DMS114 treated with DMSO at 0.1 percent for 48 hours (cell line): ENCODE results near the gene ATG16L1.

Experiments used
- DNase-seq: peaks from one replicate; lab custom pipeline; 2025; ENCODE audit not compliant: unreplicated experiment; lab: John Stamatoyannopoulos, UW

The ATG16L1 gene

GRCh38 chr2:233226511-233227031 lies 24.9 kb upstream of the ATG16L1 start:
- DNase-seq, result no peak

DNA sequence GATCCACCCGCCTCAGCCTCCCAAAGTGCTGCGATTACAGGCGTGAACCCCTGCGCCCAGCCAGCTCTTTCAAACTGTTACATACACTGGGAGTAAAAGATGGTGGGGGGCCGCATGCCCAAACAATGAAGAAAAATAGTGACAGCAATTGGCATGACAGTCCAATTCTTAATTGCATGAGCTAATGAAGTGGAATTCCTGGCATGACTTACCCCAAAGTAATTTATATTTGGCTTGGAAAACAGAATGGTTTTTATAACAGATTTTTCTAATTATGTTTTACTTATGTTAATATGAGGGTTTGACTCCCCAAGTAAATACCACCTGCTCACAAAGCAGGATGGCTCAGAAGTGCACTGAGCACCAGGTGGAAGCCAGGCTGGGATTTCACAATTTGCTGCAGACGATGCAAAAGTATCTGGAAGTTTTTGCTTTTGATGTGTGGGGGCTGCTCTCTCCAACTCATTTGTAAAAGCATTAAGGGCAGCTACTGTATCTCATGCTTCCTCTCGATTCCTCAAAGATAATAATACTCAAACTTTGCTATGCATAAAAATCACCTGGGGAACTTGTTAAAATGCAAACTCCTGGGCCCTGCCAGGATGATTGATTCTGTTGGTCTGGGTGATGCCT lies 24.0 kb upstream of the ATG16L1 start:
- no peak for DNase-seq

DNA sequence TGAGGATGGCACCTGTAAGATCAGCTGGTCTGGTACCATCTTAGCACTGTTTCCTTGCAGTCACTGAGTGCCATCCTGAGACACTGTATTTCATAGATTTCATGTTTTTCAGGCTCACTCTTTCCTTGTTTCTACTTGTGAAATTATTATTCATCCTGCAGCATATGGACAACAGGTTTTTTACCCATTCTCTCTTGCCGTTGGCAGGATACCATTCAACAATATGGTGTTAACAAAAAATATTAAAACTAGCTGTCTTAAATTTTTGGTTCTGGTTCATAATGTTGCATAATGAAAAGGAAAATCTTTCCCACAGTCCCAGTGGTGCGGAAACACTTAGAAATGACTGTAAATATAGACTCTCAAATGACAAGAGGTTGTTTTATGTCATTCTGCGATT lies 23.1 kb upstream of the ATG16L1 start:
- no peak for DNase-seq

GRCh38 chr2:233233618-233234230 lies 17.7 kb upstream of the ATG16L1 start:
- DNase-seq, result no peak

DNA sequence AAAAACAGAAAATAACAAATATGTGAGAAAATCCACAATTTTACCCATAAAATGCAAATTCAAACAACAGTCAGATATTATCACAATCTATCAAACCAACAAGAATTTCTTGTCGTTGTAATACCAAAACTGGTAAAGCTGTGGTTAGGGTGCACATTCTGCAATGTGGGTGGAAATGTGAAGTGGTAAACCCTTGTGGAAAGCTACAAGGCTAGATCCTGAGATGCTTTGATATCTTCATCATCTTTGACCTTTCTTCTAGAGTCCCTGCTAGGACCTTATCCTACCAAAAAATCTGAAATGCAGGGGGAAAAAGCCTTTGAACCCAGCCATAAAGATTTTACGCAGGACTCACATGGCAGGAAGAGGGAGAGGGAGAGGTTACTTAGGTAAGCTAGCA lies 17.2 kb upstream of the ATG16L1 start:
- DNase-seq, result no peak

DNA sequence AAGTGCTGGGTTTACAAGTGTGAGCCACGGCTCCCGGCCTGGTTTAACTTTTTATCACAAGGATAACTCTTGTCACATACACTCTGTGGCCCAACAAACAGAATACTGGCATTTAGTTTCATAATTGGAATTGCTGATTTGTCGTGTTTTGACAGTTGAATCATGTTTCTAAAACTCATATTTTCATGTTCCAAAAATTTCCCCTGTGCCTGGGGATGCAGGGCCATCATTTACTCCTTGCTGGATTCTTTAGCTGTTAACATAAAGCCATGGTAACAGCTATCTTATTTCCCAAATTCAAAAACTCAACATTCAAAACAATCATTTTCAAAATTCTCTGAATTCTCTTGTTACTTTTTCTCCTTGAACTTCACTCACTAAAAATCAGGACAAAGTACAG lies 16.5 kb upstream of the ATG16L1 start:
- DNase-seq, result no peak

DNA sequence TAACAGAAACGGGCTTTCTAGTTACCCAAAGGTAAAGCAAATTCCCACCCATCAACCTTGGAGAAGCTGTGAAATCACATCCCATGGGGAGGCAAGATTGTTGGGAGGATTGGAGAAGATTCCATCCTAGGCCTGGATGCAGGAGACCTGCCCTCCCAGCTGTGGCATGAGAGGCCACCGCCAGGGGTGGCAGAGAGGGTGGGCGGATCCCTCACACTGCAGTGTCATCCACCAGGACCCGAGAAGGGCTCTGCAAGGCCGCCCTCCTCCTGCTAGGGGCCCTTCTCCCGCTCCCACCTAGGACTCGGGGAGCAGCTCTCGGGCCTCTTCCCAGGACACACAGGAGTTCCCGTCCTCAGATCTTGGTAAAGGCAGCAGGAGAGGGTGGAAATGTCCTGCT lies 15.5 kb upstream of the ATG16L1 start:
- DNase-seq, result no peak

- no peak for DNase-seq
Measured at GRCh38 chr2:233236820-233237589, 14.5 kb upstream of the ATG16L1 start.

DNA sequence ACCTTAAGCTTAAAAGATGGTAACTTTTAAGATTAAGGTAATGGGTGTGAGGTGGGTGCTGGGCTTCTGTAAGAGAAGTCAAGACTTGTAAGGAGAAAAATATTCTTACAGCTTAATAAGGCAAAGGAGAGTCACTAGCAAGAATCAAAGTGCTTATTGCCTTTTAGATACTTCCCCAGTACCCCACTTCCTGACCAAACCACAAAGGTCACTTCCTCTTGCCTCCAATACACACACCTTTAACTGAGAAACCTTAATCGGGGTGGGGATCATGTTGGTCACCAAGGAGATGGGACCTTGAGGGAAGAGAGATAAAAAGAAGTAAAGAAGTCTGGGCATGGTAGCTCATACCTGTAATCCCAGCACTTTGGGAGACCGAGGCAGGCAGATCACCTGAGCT lies 10.6 kb upstream of the ATG16L1 start:
- DNase-seq, result no peak

- no peak for DNase-seq
Measured at GRCh38 chr2:233241803-233242202, 9.7 kb upstream of the ATG16L1 start.

GRCh38 chr2:233242231-233242927 lies 9.1 kb upstream of the ATG16L1 start:
- no peak for DNase-seq

- no peak for DNase-seq
Measured at GRCh38 chr2:233243348-233243747, 8.1 kb upstream of the ATG16L1 start.

- DNase-seq, result no peak
Measured at GRCh38 chr2:233244818-233245217, 6.7 kb upstream of the ATG16L1 start.

DNA sequence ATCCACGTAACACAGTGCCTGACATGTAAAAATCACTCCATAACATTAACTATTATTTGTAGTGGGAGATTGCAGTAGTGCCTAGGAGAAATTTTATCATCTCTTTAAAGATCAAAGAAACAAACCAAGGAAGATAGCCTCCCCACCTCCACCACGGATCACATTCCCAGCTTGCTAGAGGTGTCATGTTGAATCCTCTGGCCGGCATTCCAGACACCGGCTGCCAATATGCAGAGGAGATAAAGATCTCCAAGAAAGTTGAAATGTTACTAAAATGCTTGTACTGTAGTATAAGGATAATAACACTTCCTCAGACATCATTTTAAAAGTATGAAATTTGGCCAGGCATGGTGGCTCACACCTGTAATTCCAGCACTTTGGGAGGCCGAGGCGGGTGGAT lies 6.1 kb upstream of the ATG16L1 start:
- DNase-seq, result no peak

GRCh38 chr2:233247116-233247515 lies 4.4 kb upstream of the ATG16L1 start:
- no peak for DNase-seq

DNA sequence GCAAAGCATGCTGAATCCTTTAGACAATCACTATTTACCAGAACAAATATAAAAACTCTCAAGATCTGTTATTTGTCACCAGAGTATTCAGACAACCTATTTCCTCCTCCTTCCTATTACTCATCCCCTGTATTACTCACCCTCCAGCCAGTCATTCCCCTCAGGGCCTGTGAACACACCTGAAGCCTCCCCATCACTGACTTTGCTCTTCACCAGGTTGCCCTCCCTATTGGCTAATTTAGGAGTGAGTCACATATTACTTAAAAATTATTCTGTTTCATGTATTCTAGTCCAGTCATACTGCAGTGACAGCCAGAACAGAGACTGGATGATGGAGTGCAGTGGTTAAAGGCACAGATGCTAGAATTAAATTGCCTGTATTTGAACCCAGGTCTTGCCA lies 3.7 kb upstream of the ATG16L1 start:
- no peak for DNase-seq

DNA sequence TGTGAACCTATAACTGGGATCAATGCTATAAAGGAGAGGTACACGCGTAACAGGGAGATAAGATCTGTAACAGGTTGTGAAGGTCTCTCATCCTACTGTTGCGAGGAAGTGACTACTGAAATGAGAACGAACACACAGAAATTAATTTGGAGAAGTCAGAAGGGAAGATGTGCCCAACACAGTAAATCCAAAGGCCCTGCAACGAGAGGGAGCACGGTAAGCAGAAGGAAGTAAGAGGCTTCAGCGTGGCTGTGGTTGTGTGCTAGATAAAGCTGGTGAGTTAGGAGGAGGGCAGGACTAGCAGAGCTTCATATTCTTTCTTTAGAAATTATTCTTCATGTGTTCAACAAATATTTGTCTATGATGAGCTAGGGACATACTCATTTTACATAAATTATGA lies 2.5 kb upstream of the ATG16L1 start:
- no peak for DNase-seq

DNA sequence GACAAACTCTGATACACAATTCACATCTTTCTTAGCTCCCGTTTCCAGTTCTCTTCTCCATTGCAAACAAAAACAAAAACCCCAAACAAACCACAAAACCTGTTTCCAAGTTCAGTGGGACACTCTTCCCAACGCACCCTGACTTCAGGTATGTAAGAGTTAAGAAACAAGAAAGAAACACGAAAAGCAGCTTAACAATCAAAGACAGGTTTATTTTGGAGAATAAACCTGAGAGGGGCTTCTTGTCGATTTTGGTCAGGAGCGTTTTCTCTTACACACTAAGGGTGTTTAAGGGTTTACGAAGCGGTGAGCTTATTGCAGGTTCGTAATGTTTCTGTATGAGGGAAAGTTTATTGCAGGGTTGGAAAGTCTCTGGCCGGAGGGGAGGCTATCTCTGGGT lies 905 bp upstream of the ATG16L1 start:
- DNase-seq, result no peak

DNA sequence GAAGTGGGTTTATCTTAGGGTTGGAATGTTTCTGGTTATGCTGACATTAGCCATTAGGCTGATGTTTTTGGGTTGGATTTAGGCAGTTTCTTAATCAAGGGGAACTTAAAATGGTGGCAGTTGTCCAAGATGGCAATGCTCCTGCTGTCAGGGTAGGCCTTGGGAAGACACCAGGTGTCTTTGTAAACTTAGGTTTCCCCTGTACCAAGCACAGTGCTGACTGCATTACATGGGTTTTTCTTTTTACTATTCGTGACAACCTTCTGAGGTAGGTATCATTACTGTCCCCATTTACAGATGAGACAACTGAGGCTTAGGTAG lies 528 bp upstream of the ATG16L1 start:
- no peak for DNase-seq

GRCh38 chr2:233252227-233252626 lies 754 bp downstream of the ATG16L1 start:
- no peak for DNase-seq

- DNase-seq, result no peak
Measured at GRCh38 chr2:233255151-233255550, 3.7 kb downstream of the ATG16L1 start.

- no peak for DNase-seq
Measured at GRCh38 chr2:233256048-233256447, 4.6 kb downstream of the ATG16L1 start.
